Activated CD8-positive, alpha-beta memory T cell treated with anti-CD3 and anti-CD28 coated beads, Interleukin-2, amount 10 ng/mL, durations not matched to agents 7 days and 5 days (primary cell): Measurements from ENCODE around the gene TRIM7. TPM values are rescaled to one million over a fixed set of nuclear protein-coding genes. Genes with fewer than 3 reads are reported as not detected.

Experiments
- ATAC-seq: fragments of 150-1000 bp; cut with Tn5 transposase; one replicate; pipeline ENCODE4 v1.10.0; 2021; ENCODE audit warnings: moderate library complexity
- CTCF ChIA-PET: fragments of 350-600 bp; sonication (Branson Sonifier 250); formaldehyde crosslinking; loops from one replicate; lab custom pipeline; 2021; ENCODE audit warnings: antibody characterized with exemption; lab: Charles Lee
- DNase-seq: peaks from one replicate; pipeline ENCODE4 v3.0.0-alpha.2; 2020
- H3K27ac Mint-ChIP-seq: one replicate; pipeline ENCODE4 v1.8.0; 2021; ENCODE audit warnings: mild to moderate bottlenecking, mixed read lengths
- H3K27me3 Mint-ChIP-seq: one replicate; pipeline ENCODE4 v1.8.0; 2021; ENCODE audit warnings: mixed read lengths
- H3K36me3 Mint-ChIP-seq: one replicate; pipeline ENCODE4 v1.8.0; 2021; ENCODE audit warnings: mild to moderate bottlenecking, mixed read lengths
- H3K4me1 Mint-ChIP-seq: one replicate; pipeline ENCODE4 v1.8.0; 2021; ENCODE audit warnings: mixed read lengths
- H3K4me3 Mint-ChIP-seq: one replicate; pipeline ENCODE4 v1.8.0; 2021; ENCODE audit warnings: mild to moderate bottlenecking, moderate library complexity, mixed read lengths
- H3K9me3 Mint-ChIP-seq: one replicate; pipeline ENCODE4 v1.8.0; 2022; ENCODE audit warnings: low read depth, mixed read lengths
- total RNA-seq, 2 experiments: library from RNA; stranded (reverse); gene quantifications; one replicate each; pipeline ENCODE4 v1.2.3, GENCODE V29; 2021

The TRIM7 gene
- total RNA-seq, 2 experiments from 2014 or later: 1.6 to 1.7 TPM

GRCh38 chr5:181236954-181237641 lies 32.1 kb upstream of the TRIM7 start:
- Mint-ChIP-seq H3K27me3 (no peaks in the 10 kb centered on the region), H3K4me1 (peaks cover 43% of the 10 kb centered on the region), H3K9me3 (no peaks in the 10 kb centered on the region), H3K4me3 (no peak overlapping the region), H3K36me3 (peaks cover 74% of the 10 kb centered on the region), H3K27ac (peak overlapping the region; percentile 11)
- no peak for DNase-seq
- CTCF ChIA-PET: interaction anchor here (1.4 kb wide), 1 partner anchor 10 kb away, joined by 3 read pairs; no protein-coding TSS in a partner anchor
- no peak for ATAC-seq

GRCh38 chr5:181236471-181236870 lies 31.5 kb upstream of the TRIM7 start:
- CTCF ChIA-PET: interaction anchor here (1.4 kb wide), 1 partner anchor 9 kb away, joined by 3 read pairs; no protein-coding TSS in a partner anchor
- Mint-ChIP-seq H3K36me3 (peaks cover 70% of the 10 kb centered on the region), H3K4me1 (peaks cover 37% of the 10 kb centered on the region), H3K4me3 (no peak overlapping the region), H3K9me3 (no peaks in the 10 kb centered on the region), H3K27ac (peak overlapping the region; percentile 45), H3K27me3 (no peaks in the 10 kb centered on the region)
- DNase-seq: no peak
- no peak for ATAC-seq

DNA sequence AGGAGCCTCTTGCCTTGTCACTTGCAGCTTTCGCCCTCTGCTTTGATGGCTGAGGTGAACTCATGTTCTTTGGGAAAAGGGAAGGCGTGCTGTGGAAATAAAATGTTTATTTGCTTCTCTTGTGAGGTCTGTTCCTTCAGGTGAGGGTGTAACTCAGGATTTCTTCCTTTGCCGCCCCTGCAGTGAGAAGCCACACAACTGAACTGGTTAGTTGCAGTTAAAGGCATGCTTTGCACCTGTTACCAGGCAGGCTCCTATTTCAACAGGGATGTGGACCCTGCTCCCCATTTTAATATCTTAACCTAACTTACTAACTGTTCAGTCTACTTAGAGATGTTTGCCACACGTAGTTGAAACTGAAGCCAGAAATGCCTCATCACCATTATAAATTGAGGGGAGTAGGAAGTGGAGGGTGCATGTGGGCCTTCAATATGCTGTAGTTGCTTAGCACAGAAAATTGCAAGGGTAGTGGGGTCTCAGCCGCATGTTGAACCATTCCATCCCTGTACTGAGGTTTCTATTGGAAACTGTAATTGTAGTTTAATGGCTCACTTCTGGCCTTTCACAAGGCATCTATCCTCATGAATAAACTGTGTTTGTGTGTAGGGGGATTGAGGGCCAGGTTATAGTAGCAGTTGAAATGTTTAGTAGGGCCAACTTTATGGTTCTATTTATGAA lies 30.8 kb upstream of the TRIM7 start:
- H3K27me3 Mint-ChIP-seq: no peaks in the 10 kb centered on the region
- CTCF ChIA-PET: interaction anchor here (0.8 to 1.4 kb wide), 3 partner anchors 8 to 15 kb away, joined by 3 to 6 read pairs (median 3); partner anchors contain the start of gene RACK1
- peaks cover 68% of the 10 kb centered on the region for H3K36me3 Mint-ChIP-seq
- ATAC-seq: no peak
- no peak for DNase-seq
- H3K4me3 Mint-ChIP-seq: no peak overlapping the region
- no peaks in the 10 kb centered on the region for H3K9me3 Mint-ChIP-seq
- peak overlapping the region; percentile 59 for H3K27ac Mint-ChIP-seq
- peaks cover 30% of the 10 kb centered on the region for H3K4me1 Mint-ChIP-seq

- Mint-ChIP-seq H3K4me1 (peaks cover 27% of the 10 kb centered on the region), H3K36me3 (peaks cover 63% of the 10 kb centered on the region), H3K9me3 (no peaks in the 10 kb centered on the region), H3K27ac (no peak overlapping the region), H3K27me3 (no peaks in the 10 kb centered on the region), H3K4me3 (no peak overlapping the region)
- CTCF ChIA-PET: interaction anchor here (0.8 to 1.4 kb wide), 4 partner anchors 8 to 15 kb away, joined by 3 to 6 read pairs (median 3); partner anchors contain the start of gene RACK1
- DNase-seq: no peak
- no peak for ATAC-seq
These were observed 30.3 kb upstream of the TRIM7 start for GRCh38 chr5:181235323-181235688.

DNA sequence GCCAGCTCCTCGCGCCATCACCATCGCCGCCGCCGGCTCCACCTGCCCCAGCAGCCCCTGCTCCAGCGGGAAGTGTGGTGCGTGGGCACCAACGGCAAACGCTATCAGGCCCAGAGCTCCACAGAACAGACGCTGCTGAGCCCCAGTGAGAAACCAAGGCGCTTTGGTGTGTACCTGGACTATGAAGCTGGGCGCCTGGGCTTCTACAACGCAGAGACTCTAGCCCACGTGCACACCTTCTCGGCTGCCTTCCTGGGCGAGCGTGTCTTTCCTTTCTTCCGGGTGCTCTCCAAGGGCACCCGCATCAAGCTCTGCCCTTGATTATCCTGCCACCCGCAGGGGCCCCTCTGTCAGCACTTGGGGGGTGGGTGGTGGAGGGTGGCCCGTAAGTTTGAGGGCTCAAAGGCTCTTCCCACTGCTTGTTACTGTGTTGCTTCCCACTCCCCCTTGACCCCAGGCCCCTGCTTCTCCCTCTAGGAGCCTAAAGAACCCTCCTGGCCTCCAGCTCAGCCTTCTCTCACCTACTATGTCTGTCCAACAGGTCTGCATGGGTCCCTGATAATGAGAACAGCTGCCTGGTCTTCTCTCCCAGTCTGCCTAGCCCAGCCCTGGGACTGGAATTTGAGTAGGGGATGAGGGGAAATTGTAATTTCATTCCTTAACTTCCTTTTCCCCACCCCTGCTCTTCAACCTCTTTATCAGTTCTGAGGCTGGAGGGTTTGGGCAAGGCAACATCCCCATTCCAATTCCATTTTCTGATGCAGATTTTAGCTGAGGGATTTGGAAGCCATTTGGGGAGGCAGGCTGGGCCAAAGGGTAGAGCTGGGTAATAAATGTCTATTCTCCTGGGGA lies 29.7 kb upstream of the TRIM7 start:
- DNase-seq (no peak), ATAC-seq (no peak)
- CTCF ChIA-PET: interaction anchor here (0.8 to 1.4 kb wide), 5 partner anchors 9 to 14 kb away, joined by 3 to 6 read pairs (median 3); partner anchors contain the start of gene RACK1
- peaks cover 26% of the 10 kb centered on the region for H3K4me1 Mint-ChIP-seq
- peaks cover 59% of the 10 kb centered on the region for H3K36me3 Mint-ChIP-seq
- H3K27me3 Mint-ChIP-seq: no peaks in the 10 kb centered on the region
- H3K27ac Mint-ChIP-seq: no peak overlapping the region
- no peak overlapping the region for H3K4me3 Mint-ChIP-seq
- no peaks in the 10 kb centered on the region for H3K9me3 Mint-ChIP-seq

- H3K9me3 Mint-ChIP-seq: no peaks in the 10 kb centered on the region
- CTCF ChIA-PET: interaction anchor here (1.0 kb wide), 2 partner anchors 9 to 11 kb away, joined by 3 read pairs; no protein-coding TSS in a partner anchor
- H3K4me1 Mint-ChIP-seq: peaks cover 26% of the 10 kb centered on the region
- H3K27ac Mint-ChIP-seq: no peak overlapping the region
- no peak for DNase-seq
- peaks cover 55% of the 10 kb centered on the region for H3K36me3 Mint-ChIP-seq
- ATAC-seq: no peak
- H3K4me3 Mint-ChIP-seq: no peak overlapping the region
- H3K27me3 Mint-ChIP-seq: no peaks in the 10 kb centered on the region
These were observed 28.9 kb upstream of the TRIM7 start for GRCh38 chr5:181233801-181234454.

GRCh38 chr5:181233088-181233800 lies 28.2 kb upstream of the TRIM7 start:
- Mint-ChIP-seq H3K4me1 (peaks cover 21% of the 10 kb centered on the region), H3K36me3 (peaks cover 49% of the 10 kb centered on the region), H3K27ac (peak overlapping the region; percentile 15), H3K27me3 (no peaks in the 10 kb centered on the region), H3K4me3 (no peak overlapping the region), H3K9me3 (no peaks in the 10 kb centered on the region)
- no peak for ATAC-seq
- DNase-seq: no peak
- CTCF ChIA-PET: no interaction called here

- peaks cover 15% of the 10 kb centered on the region for H3K4me1 Mint-ChIP-seq
- no peak for ATAC-seq
- no peak overlapping the region for H3K4me3 Mint-ChIP-seq
- CTCF ChIA-PET: interaction anchor here (0.6 kb wide), 1 partner anchor 566 kb away, joined by 3 read pairs; no protein-coding TSS in a partner anchor
- no peaks in the 10 kb centered on the region for H3K9me3 Mint-ChIP-seq
- no peak for DNase-seq
- no peak overlapping the region for H3K27ac Mint-ChIP-seq
- H3K27me3 Mint-ChIP-seq: no peaks in the 10 kb centered on the region
- H3K36me3 Mint-ChIP-seq: peaks cover 42% of the 10 kb centered on the region
These were observed 27.6 kb upstream of the TRIM7 start for GRCh38 chr5:181232593-181232992.

- Mint-ChIP-seq H3K27ac (no peak overlapping the region), H3K4me1 (peaks cover 19% of the 10 kb centered on the region), H3K27me3 (no peaks in the 10 kb centered on the region), H3K36me3 (peaks cover 34% of the 10 kb centered on the region), H3K4me3 (no peak overlapping the region), H3K9me3 (no peaks in the 10 kb centered on the region)
- CTCF ChIA-PET: no interaction called here
- ATAC-seq (no peak), DNase-seq (no peak)
These were observed 26.4 kb upstream of the TRIM7 start for GRCh38 chr5:181231432-181231831.

GRCh38 chr5:181230551-181230950 lies 25.6 kb upstream of the TRIM7 start:
- Mint-ChIP-seq H3K9me3 (no peaks in the 10 kb centered on the region), H3K4me1 (peaks cover 23% of the 10 kb centered on the region), H3K27me3 (no peaks in the 10 kb centered on the region), H3K4me3 (no peak overlapping the region), H3K36me3 (peaks cover 26% of the 10 kb centered on the region), H3K27ac (peak overlapping the region; percentile 67)
- CTCF ChIA-PET: no interaction called here
- ATAC-seq (no peak), DNase-seq (no peak)

- Mint-ChIP-seq H3K4me3 (no peak overlapping the region), H3K36me3 (peaks cover 21% of the 10 kb centered on the region), H3K4me1 (peaks cover 28% of the 10 kb centered on the region), H3K27me3 (no peaks in the 10 kb centered on the region), H3K9me3 (no peaks in the 10 kb centered on the region), H3K27ac (peak overlapping the region; percentile 12)
- CTCF ChIA-PET: no interaction called here
- DNase-seq (no peak), ATAC-seq (no peak)
These were observed 25.0 kb upstream of the TRIM7 start for GRCh38 chr5:181229996-181230395.
